Hematopoietic multipotent progenitor cell treated with erythropoietin and hydrocortisone succinate and interleukin-3 and kit ligand, for 15 days (in vitro differentiated cells): Measurements from ENCODE around the gene CYTH3.

Experiments
- DNase-seq: peaks from one replicate; pipeline ENCODE4 v3.0.0-alpha.2; 2015; ENCODE audit warnings: low spot score

The CYTH3 gene

GRCh38 chr7:6257675-6258074, 14.7 kb downstream of the CYTH3 start:
- DNase-seq: no peak

- DNase-seq: no peak
Observed at GRCh38 chr7:6256677-6257535, 15.5 kb downstream of the CYTH3 start.

- DNase-seq: no peak
Observed at GRCh38 chr7:6256109-6256483, 16.3 kb downstream of the CYTH3 start.

GRCh38 chr7:6254866-6255265, 17.6 kb downstream of the CYTH3 start:
- DNase-seq: no peak

- DNase-seq: no peak
Observed at GRCh38 chr7:6252748-6253147, 19.7 kb downstream of the CYTH3 start.

- DNase-seq: no peak
Observed at GRCh38 chr7:6252341-6252746, 20.1 kb downstream of the CYTH3 start.

GRCh38 chr7:6251653-6252052, 20.8 kb downstream of the CYTH3 start:
- DNase-seq: no peak

- DNase-seq: no peak
Observed at GRCh38 chr7:6250364-6250833, 22.0 kb downstream of the CYTH3 start.

- no peak for DNase-seq
Observed at GRCh38 chr7:6249043-6249442, 23.4 kb downstream of the CYTH3 start.

- DNase-seq: no peak
Observed at GRCh38 chr7:6248581-6248980, 23.8 kb downstream of the CYTH3 start.

- no peak for DNase-seq
Observed at GRCh38 chr7:6246251-6246917, 26.0 kb downstream of the CYTH3 start.

GRCh38 chr7:6244021-6244420, 28.4 kb downstream of the CYTH3 start:
- no peak for DNase-seq

GRCh38 chr7:6243168-6243567, 29.3 kb downstream of the CYTH3 start:
- DNase-seq: no peak

GRCh38 chr7:6242561-6242960, 29.9 kb downstream of the CYTH3 start:
- no peak for DNase-seq

GRCh38 chr7:6241607-6241973, 30.8 kb downstream of the CYTH3 start:
- DNase-seq: no peak

GRCh38 chr7:6238309-6238925, 34.0 kb downstream of the CYTH3 start:
- DNase-seq: no peak

- DNase-seq: no peak
Observed at GRCh38 chr7:6237730-6238129, 34.7 kb downstream of the CYTH3 start.

- DNase-seq: no peak
Observed at GRCh38 chr7:6237011-6237410, 35.4 kb downstream of the CYTH3 start.

- no peak for DNase-seq
Observed at GRCh38 chr7:6235029-6235871, 37.2 kb downstream of the CYTH3 start.

GRCh38 chr7:6234384-6234783, 38.0 kb downstream of the CYTH3 start:
- DNase-seq: no peak

GRCh38 chr7:6232534-6232933, 39.9 kb downstream of the CYTH3 start:
- DNase-seq: no peak

- DNase-seq: no peak
Observed at GRCh38 chr7:6232116-6232515, 40.3 kb downstream of the CYTH3 start.
